ENCODE data around the gene VARS2. TPM values are rescaled to one million over a fixed set of nuclear protein-coding genes. Genes with fewer than 3 reads are reported as not detected.
"Not testable (repeated sequence)": the region's sequence is repeated elsewhere in the genome, so short reads cannot be mapped to it uniquely, and the experiment has no call there.

The VARS2 gene
- polyA plus RNA-seq (12.8 to 14.3 TPM (median 13.8 TPM) in 3 replicates), polyA minus RNA-seq (17.2 to 22.0 TPM (median 20.2 TPM) in 3 replicates)
- 5.3 TPM for polyA plus RNA-seq (2011; ENCODE audit: low read depth)
- 5.0 and 7.4 TPM in 2 replicates for polyA plus RNA-seq (2011; cell fraction: cytosol; rRNA removed)
- polyA plus RNA-seq (2011; cell fraction: nucleus; rRNA removed) = 32.6 and 37.0 TPM in 2 replicates
- 15.4 and 19.5 TPM in 2 replicates for polyA plus RNA-seq (2012; ENCODE audit: low replicate concordance)
- polyA minus RNA-seq (2011; cell fraction: cytosol; rRNA and poly(A)+ RNA removed) = 17.5 TPM
- 18.7 and 24.1 TPM in 2 replicates for polyA minus RNA-seq (2011; cell fraction: nucleus; rRNA and poly(A)+ RNA removed)

GRCh38 chr6:30914076-30914853, at the start of gene VARS2:
TSS of gene VARS2 (plus strand) at chr6:30914238. CDS start at chr6:30914837, 599 bp downstream.
- H3K9me1 ChIP-seq (ENCODE audit: control insufficient read depth, extremely low read depth, insufficient read depth, low read length) = no peaks in the 10 kb centered on the region
- FAIRE-seq (no peak), DNase-seq (ENCODE audit: low read depth, low spot score) (peak; percentile 84)
- H3K4me3 ChIP-seq (ENCODE audit: control insufficient read depth in 2 of 3, extremely low read depth in 1 of 3, insufficient read depth in 2 of 3, low read depth in 1 of 3, low read length in 3 of 3) = peak within 1 kb of the TSS; percentile 45 to 77 (median 72)
- peak within 1 kb of the TSS; percentile 87 for H3K9ac ChIP-seq (ENCODE audit: control insufficient read depth, extremely low read depth, insufficient read depth, low read length)
- H3K9me3 ChIP-seq (ENCODE audit: control insufficient read depth, low read depth, low read length) = no peaks in the 10 kb centered on the region
- dilution Hi-C loops (cut with MboI; ENCODE audit: extremely low pct_ligation_motif_present, low sequenced_read_pairs) = no loop called here
- peaks cover 24 to 29% of the 10 kb centered on the region in 2 experiments for H3K36me3 ChIP-seq (ENCODE audit: control insufficient read depth in 2 of 2, extremely low read depth in 1 of 2, insufficient read depth in 2 of 2, low read length in 2 of 2)
- peak within 1 kb of the TSS; percentile 63 for H3K27ac ChIP-seq (ENCODE audit: control insufficient read depth, insufficient read depth, low read length)
- H3K4me1 ChIP-seq (ENCODE audit: control insufficient read depth, extremely low read depth, insufficient read depth, low read length) = peaks cover 23% of the 10 kb centered on the region
- H3K4me2 ChIP-seq (ENCODE audit: control insufficient read depth, extremely low read depth, insufficient read depth, low read depth, low read length) = peak within 1 kb of the TSS; percentile 96
- H2AFZ ChIP-seq (ENCODE audit: control insufficient read depth, low read length) = peak within 1 kb of the TSS; percentile 75
- peaks cover under 1% of the 10 kb centered on the region for H3K79me2 ChIP-seq (ENCODE audit: control insufficient read depth, insufficient read depth, low read length)
- no peaks in the 10 kb centered on the region for H3K27me3 ChIP-seq (ENCODE audit: control insufficient read depth, extremely low read depth, insufficient read depth, low read length)
- no peaks in the 10 kb centered on the region for H4K20me1 ChIP-seq (ENCODE audit: control insufficient read depth, extremely low read depth, insufficient read depth, low read length)
- TF ChIP-seq CTCF (optimal IDR thresholded peaks at IDR 0.05 in 1 of 3, IDR thresholded peaks at IDR 0.05 in 1 of 3, conservative IDR thresholded peaks at IDR 0.05 in 1 of 3; ENCODE audit: extremely low read depth in 1 of 3, insufficient read depth in 2 of 3, low read length in 3 of 3) (peak; percentile 29 to 56 (median 51)), EZH2 (IDR thresholded peaks at IDR 0.05; ENCODE audit: low read length) (no peak)

DNA sequence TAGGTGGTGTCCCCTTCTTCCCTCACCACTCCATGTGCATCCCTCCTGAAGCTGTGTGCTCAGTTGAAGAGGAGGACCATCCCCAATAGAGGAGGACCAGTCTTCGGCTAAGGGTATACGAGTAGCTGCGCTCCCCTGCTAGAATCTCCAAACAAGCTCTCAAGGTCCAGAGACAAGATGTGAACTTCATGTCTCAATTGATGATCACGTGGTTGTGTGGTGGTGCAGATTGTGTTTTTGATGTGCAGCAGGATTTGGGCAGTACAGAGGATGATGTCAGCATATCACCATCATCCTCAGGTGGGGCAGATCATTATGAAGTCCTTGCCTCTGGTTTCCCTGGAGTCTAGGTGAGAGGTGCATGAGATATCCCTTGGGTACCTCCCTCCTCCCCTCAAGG, 49.7 kb upstream of the VARS2 start:
- DNase-seq (ENCODE audit: low read depth, low spot score) = no peak
- no peak for FAIRE-seq
- no peaks in the 10 kb centered on the region for H3K27me3 ChIP-seq (ENCODE audit: control insufficient read depth, extremely low read depth, insufficient read depth, low read length)
- dilution Hi-C loops (cut with MboI; ENCODE audit: extremely low pct_ligation_motif_present, low sequenced_read_pairs) = no loop called here
- H3K79me2 ChIP-seq (ENCODE audit: control insufficient read depth, insufficient read depth, low read length) = no peaks in the 10 kb centered on the region
- no peak overlapping the region for H3K4me3 ChIP-seq (ENCODE audit: control insufficient read depth in 2 of 3, extremely low read depth in 1 of 3, insufficient read depth in 2 of 3, low read depth in 1 of 3, low read length in 3 of 3)
- H2AFZ ChIP-seq (ENCODE audit: control insufficient read depth, low read length) = no peak overlapping the region
- H3K9me3 ChIP-seq (ENCODE audit: control insufficient read depth, low read depth, low read length) = no peaks in the 10 kb centered on the region
- no peaks in the 10 kb centered on the region for H3K9me1 ChIP-seq (ENCODE audit: control insufficient read depth, extremely low read depth, insufficient read depth, low read length)
- no peaks in the 10 kb centered on the region for H4K20me1 ChIP-seq (ENCODE audit: control insufficient read depth, extremely low read depth, insufficient read depth, low read length)
- H3K4me2 ChIP-seq (ENCODE audit: control insufficient read depth, extremely low read depth, insufficient read depth, low read depth, low read length) = no peak overlapping the region
- H3K9ac ChIP-seq (ENCODE audit: control insufficient read depth, extremely low read depth, insufficient read depth, low read length) = no peak overlapping the region
- H3K36me3 ChIP-seq (ENCODE audit: control insufficient read depth in 2 of 2, extremely low read depth in 1 of 2, insufficient read depth in 2 of 2, low read length in 2 of 2) = no peaks in the 10 kb centered on the region
- H3K27ac ChIP-seq (ENCODE audit: control insufficient read depth, insufficient read depth, low read length) = no peak overlapping the region
- no peak for TF ChIP-seq EZH2 (IDR thresholded peaks at IDR 0.05; ENCODE audit: low read length)
- H3K4me1 ChIP-seq (ENCODE audit: control insufficient read depth, extremely low read depth, insufficient read depth, low read length) = no peaks in the 10 kb centered on the region

DNA sequence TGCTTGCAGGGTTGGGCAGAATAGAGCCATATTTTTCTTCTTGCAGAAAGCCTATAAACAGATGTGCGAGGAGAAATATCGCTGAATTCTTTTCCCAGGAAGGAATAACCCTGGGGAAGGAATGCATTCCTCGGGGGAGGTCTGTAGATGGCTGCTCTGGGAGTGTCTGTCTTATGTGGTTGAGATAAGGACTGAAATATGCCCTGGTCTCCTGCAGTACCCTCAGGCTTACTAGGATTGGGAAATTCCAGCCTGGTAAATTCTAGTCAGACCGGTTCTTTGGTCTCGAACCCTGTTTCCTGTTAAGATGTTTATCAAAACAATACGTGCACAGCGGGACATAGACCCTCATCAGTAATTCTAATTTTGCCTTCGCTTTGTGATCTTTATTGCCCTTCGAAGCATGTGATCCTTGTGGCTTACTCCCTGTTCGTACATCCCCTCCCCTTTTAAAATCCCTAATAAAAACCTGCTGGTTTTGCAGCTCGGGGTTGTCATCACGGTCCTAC, 44.7 kb upstream of the VARS2 start:
- H4K20me1 ChIP-seq (ENCODE audit: control insufficient read depth, extremely low read depth, insufficient read depth, low read length); H3K4me3 ChIP-seq (ENCODE audit: control insufficient read depth in 2 of 3, extremely low read depth in 1 of 3, insufficient read depth in 2 of 3, low read depth in 1 of 3, low read length in 3 of 3); H3K27me3 ChIP-seq (ENCODE audit: control insufficient read depth, extremely low read depth, insufficient read depth, low read length); DNase-seq (ENCODE audit: low read depth, low spot score); dilution Hi-C loops (cut with MboI; ENCODE audit: extremely low pct_ligation_motif_present, low sequenced_read_pairs); H3K4me1 ChIP-seq (ENCODE audit: control insufficient read depth, extremely low read depth, insufficient read depth, low read length); H3K9me1 ChIP-seq (ENCODE audit: control insufficient read depth, extremely low read depth, insufficient read depth, low read length); H3K9me3 ChIP-seq (ENCODE audit: control insufficient read depth, low read depth, low read length); H2AFZ ChIP-seq (ENCODE audit: control insufficient read depth, low read length); H3K4me2 ChIP-seq (ENCODE audit: control insufficient read depth, extremely low read depth, insufficient read depth, low read depth, low read length); H3K9ac ChIP-seq (ENCODE audit: control insufficient read depth, extremely low read depth, insufficient read depth, low read length); H3K79me2 ChIP-seq (ENCODE audit: control insufficient read depth, insufficient read depth, low read length); H3K27ac ChIP-seq (ENCODE audit: control insufficient read depth, insufficient read depth, low read length); H3K36me3 ChIP-seq (ENCODE audit: control insufficient read depth in 2 of 2, extremely low read depth in 1 of 2, insufficient read depth in 2 of 2, low read length in 2 of 2); FAIRE-seq: not testable (repeated sequence)

Measured in keratinocyte (primary cell).